Osteocyte (in vitro differentiated cells): ENCODE data around the gene ACO1. TPM values are rescaled to one million over a fixed set of nuclear protein-coding genes. Genes with fewer than 3 reads are reported as not detected.

Experiments used
- DNase-seq: peaks from one replicate; pipeline ENCODE4 v3.0.0; 2021; ENCODE audit warnings: mixed read lengths; ENCODE audit not compliant: unreplicated experiment; ENCODE audit errors: extremely low spot score
- H3K27ac Mint-ChIP-seq: one replicate; pipeline ENCODE4 v1.8.0; 2021; ENCODE audit warnings: mild to moderate bottlenecking, mixed read lengths; ENCODE audit not compliant: unreplicated experiment
- H3K27me3 Mint-ChIP-seq: one replicate; pipeline ENCODE4 v1.8.0; 2021; ENCODE audit warnings: mixed read lengths; ENCODE audit not compliant: unreplicated experiment
- H3K36me3 Mint-ChIP-seq: one replicate; pipeline ENCODE4 v1.8.0; 2021; ENCODE audit warnings: mixed read lengths; ENCODE audit not compliant: unreplicated experiment
- H3K4me1 Mint-ChIP-seq: one replicate; pipeline ENCODE4 v1.8.0; 2021; ENCODE audit warnings: mixed read lengths; ENCODE audit not compliant: unreplicated experiment
- H3K4me3 Mint-ChIP-seq: one replicate; pipeline ENCODE4 v1.8.0; 2021; ENCODE audit warnings: mild to moderate bottlenecking, moderate library complexity, mixed read lengths; ENCODE audit not compliant: unreplicated experiment
- H3K9me3 Mint-ChIP-seq: one replicate; pipeline ENCODE4 v1.8.0; 2021; ENCODE audit warnings: mixed read lengths; ENCODE audit not compliant: unreplicated experiment
- CTCF ChIP-seq: fragments of 200-600 bp; sonication (generic); IDR thresholded peaks from 2 replicates; pipeline ENCODE4 v1.5.0; 2021; ENCODE audit warnings: antibody characterized with exemption, mild to moderate bottlenecking, moderate library complexity
- total RNA-seq: library from RNA; stranded (reverse); gene quantifications from 2 replicates; pipeline ENCODE4 v1.2.1, GENCODE V29; 2021

ACO1 gene
- total RNA-seq, 1 donor from 2014 or later: 42.0 TPM

- H3K4me3 Mint-ChIP-seq: no peak overlapping the region
- TF ChIP-seq CTCF: no peak
- H3K9me3 Mint-ChIP-seq: no peaks in the 10 kb centered on the region
These were observed 69.8 kb downstream of the ACO1 start for GRCh38 chr9:32454280-32454679.

GRCh38 chr9:32455738-32456137 lies 71.3 kb downstream of the ACO1 start:
- no peak overlapping the region for H3K27ac Mint-ChIP-seq
- no peak for TF ChIP-seq CTCF
- peaks cover 26% of the 10 kb centered on the region for H3K36me3 Mint-ChIP-seq
- peaks cover 4% of the 10 kb centered on the region for H3K4me1 Mint-ChIP-seq
- no peaks in the 10 kb centered on the region for H3K9me3 Mint-ChIP-seq
- no peak for DNase-seq
- no peak overlapping the region for H3K4me3 Mint-ChIP-seq
- no peaks in the 10 kb centered on the region for H3K27me3 Mint-ChIP-seq

More at GRCh38 chr9:32454280-32454679, 69.8 kb downstream of the ACO1 start:
- H3K27me3 Mint-ChIP-seq: no peaks in the 10 kb centered on the region
- H3K4me1 Mint-ChIP-seq: peaks cover 4% of the 10 kb centered on the region
- no peak for DNase-seq
- no peak overlapping the region for H3K27ac Mint-ChIP-seq
- peaks cover 29% of the 10 kb centered on the region for H3K36me3 Mint-ChIP-seq

- TF ChIP-seq CTCF: no peak
- Mint-ChIP-seq H3K27me3 (no peaks in the 10 kb centered on the region), H3K9me3 (no peaks in the 10 kb centered on the region), H3K36me3 (peaks cover 21% of the 10 kb centered on the region), H3K4me3 (no peak overlapping the region), H3K4me1 (peaks cover 4% of the 10 kb centered on the region), H3K27ac (peak overlapping the region; percentile 6)
- DNase-seq: no peak
These were observed 72.1 kb downstream of the ACO1 start for GRCh38 chr9:32456564-32456963.

GRCh38 chr9:32463500-32464293 lies 79.3 kb downstream of the ACO1 start:
- no peak overlapping the region for H3K4me3 Mint-ChIP-seq
- no peaks in the 10 kb centered on the region for H3K4me1 Mint-ChIP-seq
- no peaks in the 10 kb centered on the region for H3K27me3 Mint-ChIP-seq
- no peak for DNase-seq
- no peaks in the 10 kb centered on the region for H3K9me3 Mint-ChIP-seq
- H3K36me3 Mint-ChIP-seq: peaks cover 12% of the 10 kb centered on the region
- TF ChIP-seq CTCF: no peak
- H3K27ac Mint-ChIP-seq: no peak overlapping the region

GRCh38 chr9:32468740-32469139 lies 84.3 kb downstream of the ACO1 start:
- no peaks in the 10 kb centered on the region for H3K27me3 Mint-ChIP-seq
- DNase-seq: no peak
- no peak overlapping the region for H3K27ac Mint-ChIP-seq
- H3K4me3 Mint-ChIP-seq: no peak overlapping the region
- H3K36me3 Mint-ChIP-seq: peaks cover 19% of the 10 kb centered on the region
- no peaks in the 10 kb centered on the region for H3K9me3 Mint-ChIP-seq
- H3K4me1 Mint-ChIP-seq: no peaks in the 10 kb centered on the region
- TF ChIP-seq CTCF: no peak
